Stimulated activated CD8-positive, alpha-beta memory T cell treated with anti-CD3 and anti-CD28 coated beads, Interleukin-12 subunit alpha, Interleukin-12 subunit beta, amount 100 ng/mL, for 1 hour (primary cell): Measurements from ENCODE around the gene DFFB.

Source experiments
- DNase-seq: peaks from one replicate; pipeline ENCODE4 v3.0.0-alpha.2; 2020; ENCODE audit warnings: low read depth

DFFB gene

DNA sequence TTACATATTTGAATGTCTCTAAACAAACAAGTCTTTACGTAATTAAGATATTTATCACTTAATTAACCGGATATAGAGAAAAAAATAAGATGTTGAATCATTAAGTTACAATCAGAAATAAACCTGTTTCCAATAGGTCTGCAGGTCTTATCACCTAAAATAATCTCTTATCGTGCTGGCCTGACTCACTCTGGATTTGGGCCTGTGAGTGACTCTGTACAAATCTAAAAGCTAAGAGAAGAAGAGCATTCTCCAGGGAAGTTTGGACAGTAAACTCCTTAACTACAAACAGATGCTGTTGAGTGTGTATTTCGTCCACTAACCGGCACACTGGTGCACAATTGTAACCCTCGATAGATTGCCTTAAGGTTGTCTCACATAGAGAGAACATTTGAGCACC, 25.6 kb upstream of the DFFB start:
- no peak for DNase-seq

DNA sequence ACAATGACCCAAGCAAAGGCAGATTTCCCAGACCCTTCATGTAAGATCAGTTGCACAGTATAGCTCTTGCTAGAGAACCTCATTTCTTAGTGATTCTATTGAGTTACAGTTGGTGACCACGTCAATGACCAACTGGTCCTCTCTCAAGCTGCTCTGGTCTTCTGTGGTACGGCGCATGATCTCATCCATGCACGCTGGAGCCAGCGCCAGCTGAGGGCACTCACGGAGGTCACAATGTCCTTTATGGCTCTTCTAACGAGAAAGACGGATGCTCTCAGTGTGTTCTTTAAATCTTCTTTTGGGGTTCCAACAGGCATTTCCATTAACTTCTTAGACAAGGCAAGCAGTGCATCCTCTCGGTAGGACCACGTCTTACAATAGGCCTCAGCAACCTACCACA, 22.6 kb upstream of the DFFB start:
- DNase-seq, result no peak

DNA sequence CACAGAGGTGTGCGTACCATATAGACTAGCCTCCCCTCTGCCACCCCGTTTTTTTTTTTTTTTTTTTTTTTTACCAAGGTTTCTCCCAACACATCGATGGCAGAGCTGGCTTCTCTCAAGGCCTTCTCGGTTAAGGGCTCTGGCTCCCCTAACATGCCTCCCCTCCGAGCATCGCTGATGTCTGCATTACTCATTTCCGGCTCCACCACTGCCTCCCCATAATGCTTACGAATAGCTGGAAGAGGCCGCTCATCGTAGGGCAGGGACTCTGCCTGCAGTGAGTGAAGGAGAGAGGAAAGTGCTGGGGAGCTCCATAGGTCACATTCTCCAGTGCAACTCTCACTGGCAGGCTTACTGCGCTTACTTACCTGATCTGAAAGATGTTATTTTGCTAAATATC, 20.9 kb upstream of the DFFB start:
- no peak for DNase-seq

DNA sequence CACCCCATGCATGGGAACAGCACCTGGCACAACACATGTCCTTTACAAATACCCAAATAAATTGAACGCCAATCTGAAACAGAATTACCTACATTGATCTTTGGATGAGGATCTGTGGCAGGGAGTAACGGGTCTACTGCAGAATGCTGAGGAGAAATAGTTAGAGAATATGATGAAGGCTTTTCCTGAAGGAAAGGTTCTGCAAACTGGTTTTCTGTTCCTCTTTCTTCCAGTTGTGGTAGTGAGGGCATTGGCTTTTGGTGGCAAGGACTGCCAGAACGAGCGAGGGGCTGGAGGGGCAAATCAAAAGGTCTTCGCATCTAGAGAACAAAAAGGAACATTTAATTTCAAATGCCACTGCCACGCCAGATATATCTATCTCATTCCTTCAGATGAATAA, 20.1 kb upstream of the DFFB start:
- no peak for DNase-seq

DNA sequence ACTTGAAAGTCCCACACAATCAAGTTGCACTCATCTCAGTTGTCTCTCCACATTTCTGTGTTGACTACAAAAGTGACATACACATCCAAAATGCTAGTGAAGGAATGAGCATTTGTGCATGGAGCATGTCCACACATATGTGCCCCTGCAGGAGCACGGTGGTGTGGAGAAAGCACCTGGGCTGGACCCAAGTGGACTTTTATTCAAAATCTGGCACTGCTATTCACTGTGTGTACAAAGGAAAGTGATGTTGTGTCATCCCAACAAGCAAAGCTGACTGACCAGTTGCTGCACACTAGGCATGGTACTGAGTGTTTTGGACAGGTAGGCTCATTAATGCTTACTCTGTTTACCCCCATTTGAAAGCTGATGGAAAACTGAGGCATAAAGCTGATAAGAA, 19.6 kb upstream of the DFFB start:
- DNase-seq, result no peak

DNA sequence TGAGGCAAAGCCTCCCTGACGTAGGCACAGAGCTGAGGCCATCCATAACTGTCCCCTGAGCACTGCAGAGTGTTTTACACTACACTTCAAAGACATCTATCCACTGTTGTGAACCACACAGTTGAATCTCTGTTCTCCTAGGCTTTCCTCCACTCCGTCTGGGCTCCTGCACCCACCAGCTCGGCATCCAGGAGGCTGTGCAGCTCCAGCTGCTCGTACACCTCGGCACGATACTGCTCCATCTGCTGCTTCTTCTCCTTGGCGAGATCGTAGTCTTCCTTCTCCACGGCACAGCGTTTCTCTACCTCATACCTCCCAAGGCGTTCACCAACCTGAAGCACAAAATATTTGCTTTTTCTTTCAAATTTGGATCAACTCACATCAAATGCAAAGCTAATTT, 18.5 kb upstream of the DFFB start:
- DNase-seq, result no peak

DNA sequence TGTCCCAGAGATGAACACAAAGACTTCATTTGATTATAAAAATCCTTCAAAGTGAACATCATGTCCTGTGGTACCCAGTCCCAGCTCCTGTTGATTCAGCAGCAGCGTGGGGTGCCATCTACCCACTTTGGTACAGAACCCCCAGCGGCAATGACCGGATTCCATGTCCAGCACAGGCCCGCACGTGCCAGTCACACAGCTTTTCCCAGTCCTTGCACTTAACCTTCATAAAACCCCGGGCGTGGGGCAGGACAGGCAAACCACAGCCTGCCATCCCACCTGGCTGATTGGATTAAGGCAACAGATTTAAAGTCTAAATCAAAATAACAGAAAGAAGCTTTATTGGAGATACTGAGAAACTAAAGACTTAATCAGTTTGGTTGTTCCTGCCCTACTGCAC, 15.8 kb upstream of the DFFB start:
- no peak for DNase-seq

DNA sequence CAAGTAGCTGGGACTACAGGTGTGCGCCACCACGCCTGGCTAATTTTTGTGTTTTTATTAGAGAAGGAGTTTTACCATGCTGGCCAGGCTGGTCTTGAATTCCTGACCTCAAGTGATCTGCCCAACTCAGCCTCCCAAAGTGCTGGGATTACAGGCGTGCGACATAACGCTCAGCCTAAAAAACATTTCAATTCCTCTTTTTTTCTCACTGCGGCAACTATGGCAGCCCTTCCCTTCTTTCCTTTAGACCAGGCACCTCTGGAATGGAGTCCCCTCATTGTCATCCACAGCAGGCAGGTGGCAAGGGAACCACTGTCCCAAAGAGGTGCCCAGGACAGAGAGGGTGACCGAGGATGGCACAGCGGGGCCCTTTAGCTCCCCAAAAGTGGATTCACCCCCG, 14.4 kb upstream of the DFFB start:
- DNase-seq, result no peak

DNA sequence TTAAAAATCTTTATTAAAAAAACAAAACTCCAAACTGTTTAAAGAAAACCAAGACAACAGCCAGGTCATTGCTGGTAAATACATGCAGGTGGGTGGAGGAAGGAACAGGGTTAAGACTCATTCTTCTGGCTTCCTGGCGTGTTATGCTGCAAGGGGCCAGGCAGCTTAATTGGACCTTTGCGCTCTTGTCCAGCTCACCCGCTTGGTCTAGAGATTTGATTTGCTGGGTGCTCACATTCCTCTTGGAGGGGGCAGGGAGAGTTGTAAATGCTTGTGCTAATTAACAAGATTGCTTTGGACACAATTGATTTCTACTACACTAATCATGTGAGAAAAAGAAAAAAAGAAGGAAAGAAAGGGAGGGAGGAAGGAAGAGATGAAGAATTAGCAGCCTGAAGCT, 10.7 kb upstream of the DFFB start:
- no peak for DNase-seq

DNA sequence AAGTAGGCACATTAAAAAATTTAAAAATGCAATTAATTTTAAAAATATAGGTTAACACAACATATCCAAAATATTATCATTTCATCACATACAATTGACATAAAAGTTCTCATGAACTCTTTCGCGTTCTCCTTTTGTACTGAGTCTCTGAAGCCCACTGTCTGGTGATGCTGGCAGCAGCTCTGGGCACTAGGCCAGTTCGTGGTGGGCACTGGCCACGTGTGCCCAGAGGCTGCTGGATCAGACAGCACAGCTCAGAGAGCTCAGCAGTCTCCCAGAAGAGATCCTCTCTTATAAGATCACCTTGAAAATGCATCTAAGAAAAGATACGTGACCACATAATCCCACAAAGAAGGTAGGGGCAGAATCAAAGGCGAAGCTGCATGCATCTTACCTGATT, 10.2 kb upstream of the DFFB start:
- no peak for DNase-seq

DNA sequence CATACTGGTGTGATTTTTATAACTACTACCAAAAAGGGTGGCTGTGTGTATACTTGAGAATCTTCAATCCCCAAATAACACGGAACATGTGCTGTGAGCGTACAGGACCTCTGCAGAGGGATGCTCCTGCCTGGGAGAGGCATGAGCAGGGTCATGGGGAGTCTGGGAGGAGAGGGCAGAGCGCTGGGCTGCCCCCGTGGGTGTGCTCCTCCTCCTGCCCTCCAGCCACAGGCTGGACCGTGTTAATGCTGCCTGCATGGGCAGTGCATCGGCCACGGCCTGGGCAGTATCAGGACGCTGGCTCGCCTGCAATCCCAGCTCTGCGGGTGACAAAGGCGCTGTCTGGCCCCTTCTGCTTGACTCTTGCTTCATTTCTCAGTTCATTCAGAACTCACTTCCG, 6.4 kb upstream of the DFFB start:
- no peak for DNase-seq

DNA sequence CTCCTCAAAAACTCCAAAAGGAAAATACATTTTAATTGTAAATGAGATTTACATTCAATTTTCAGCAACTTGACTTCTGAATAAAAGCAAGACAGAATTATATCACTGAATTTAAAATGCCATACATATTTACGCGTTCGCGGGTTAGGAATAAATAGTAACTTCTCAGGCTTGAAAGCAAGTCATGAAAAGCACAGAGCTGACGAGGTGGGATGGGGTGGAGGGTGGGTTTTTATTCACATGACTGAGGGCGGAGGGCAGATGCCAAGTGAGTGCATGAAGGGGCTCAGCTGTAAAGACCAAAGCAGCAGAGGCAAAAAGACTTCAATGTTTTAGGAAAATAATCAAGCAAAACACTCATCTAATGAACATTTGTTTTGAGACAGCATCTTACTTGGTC, 6.0 kb upstream of the DFFB start:
- DNase-seq, result no peak

DNA sequence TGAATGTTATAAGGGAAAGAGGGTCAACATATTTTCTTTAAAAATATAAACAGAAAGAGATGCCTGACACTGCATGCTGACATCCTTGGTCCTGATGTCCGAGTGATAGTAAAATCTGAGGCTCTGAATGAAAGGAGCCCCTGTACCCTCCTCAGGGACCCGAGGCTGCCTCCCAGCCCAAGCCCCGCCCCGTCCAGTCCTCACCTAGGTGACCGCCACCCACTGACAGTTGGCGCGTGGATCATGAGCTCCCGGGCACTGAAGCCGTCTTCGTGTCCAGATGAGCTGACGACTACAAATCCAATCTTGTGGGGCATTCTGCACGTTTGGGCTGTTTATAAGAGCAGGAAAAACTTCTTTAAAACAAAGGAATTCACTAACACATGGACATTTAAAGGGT, 5.2 kb upstream of the DFFB start:
- DNase-seq, result no peak

DNA sequence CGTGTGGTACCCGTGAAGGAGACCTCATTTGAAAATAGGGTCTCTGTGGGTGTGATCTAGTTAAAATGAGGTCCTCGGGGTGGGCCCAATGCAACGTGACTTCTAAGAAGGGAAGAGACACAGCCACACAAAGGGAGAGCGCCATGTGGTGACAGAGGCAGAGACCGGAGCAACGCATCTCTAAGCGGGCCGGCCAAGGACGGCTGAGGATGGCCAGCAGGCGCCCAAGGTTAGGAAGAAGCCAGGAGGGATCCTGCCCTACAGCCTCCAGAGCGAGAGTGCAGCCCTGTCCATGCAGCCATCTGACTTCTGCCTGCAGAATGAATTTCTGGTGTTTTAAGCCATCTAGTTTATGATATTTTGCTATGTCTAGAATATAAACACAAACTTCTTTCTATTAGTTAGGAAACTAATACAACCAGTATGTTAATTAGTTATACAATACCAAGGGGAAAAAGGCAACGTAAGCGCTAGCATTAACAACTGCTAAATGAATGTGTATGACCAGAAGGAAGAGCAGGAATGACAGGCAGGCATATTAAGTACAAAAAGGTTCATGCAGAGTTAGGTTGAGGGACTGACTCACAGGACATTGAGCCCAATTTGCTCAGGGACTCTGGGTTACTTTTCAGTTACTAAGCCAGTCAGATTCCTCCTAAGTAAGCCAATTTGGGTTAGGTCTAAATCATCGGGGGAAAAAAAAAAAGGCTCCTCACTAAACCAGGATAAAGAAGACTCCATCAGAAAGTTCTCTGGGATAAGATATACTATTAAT, 4.4 kb upstream of the DFFB start:
- no peak for DNase-seq

DNA sequence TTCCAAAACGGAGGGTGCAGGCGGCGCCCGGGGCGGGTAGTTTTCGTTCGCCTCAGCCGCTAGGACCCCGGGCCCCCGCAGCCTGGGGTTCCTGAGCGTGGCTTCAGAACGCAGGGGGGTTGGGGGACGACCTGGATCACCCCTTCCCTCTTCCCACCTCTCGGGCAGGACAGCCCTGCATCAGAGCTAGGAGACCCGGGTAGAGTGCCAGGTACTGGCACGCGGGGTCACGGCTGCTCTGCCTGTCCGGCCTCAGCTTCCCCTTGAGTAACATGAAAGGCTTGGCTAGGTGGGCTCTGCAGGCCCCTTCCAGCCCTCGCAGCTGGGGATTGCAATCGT, 484 bp downstream of the DFFB start:
- DNase-seq, result no peak

DNA sequence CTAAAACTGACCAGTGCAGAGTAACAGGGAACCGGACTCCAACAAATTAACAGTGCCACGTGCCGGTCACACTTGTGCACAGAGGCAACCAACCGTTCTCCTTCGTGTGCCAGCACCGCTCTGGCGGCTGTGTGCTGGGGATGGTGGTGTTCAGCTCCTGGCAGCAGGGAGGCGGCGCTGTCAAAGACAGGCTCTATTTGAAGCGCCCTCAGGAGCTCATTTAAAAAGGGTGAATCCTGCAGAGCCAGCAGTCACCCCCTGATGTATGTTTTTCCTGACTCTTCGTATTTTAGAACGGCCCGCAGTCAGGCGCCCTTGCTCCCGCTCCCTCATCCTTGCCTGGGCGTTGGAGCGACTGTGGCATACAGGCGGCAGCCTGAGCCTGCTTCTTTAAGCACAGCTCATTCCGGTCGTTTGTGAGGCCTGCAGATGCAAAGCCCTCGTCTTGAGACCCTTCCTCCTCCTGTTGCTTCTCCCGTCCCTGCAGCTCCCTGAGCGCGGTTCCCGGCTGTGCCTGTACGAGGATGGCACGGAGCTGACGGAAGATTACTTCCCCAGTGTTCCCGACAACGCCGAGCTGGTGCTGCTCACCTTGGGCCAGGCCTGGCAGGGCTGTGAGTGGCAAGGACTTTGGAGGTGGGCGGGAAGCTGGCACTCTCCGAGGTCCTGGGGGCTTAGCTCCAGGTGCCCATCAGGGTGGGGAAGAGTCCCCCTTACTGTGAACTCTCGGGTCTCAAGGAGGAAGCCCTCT, 1.1 kb downstream of the DFFB start:
- no peak for DNase-seq

DNA sequence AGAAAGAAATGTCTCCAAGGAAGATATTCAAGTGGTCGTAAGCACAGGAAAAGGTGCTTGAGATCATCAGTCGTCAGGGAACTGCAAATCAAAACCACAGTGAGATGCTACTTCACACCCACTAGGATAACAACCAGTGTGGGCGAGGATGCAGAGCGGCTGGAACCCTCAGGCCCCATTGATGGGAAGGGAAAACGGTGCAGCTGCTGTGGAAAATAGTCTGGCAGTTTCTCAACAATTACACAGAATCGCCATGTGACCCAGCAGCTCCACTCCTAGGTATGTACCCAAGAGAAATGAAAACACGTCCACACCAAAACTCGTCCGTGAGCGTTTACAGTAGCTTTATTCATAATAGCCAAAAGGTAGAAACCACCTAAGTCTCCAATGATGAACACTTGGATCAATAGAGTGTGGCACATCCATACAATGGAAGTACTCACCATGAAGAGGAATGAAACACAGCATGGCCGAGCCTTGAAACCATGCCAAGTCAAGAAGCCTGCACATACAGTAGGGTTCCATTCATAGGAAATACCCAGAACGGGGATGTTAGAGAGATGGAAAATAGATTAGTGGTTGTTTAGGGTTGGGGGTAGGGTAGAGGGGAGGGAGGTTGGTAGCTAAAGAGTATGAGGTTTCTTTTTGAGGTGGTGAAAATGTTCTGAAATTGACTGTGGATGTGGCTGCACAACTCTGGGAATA, 6.1 kb downstream of the DFFB start:
- DNase-seq, result no peak

DNA sequence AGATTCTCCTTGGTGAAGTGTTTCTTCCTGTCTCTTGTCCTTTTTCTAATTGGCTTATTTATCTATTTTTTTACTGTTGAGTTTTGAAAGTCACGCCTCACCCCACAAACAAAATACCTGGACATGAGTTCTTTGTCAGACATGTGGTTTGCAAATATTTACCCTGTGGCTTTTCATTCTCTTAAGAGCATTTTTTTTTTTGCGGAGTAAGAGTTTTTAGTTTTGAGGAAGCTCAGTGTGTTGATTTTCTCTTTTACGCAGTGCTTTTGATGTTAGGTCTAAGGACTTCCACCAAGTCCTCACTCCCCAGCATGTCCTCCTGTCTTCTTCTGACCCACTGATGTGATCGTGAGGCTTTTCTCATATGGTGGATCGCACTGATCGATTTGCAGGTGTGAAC, 7.6 kb downstream of the DFFB start:
- DNase-seq, result no peak

DNA sequence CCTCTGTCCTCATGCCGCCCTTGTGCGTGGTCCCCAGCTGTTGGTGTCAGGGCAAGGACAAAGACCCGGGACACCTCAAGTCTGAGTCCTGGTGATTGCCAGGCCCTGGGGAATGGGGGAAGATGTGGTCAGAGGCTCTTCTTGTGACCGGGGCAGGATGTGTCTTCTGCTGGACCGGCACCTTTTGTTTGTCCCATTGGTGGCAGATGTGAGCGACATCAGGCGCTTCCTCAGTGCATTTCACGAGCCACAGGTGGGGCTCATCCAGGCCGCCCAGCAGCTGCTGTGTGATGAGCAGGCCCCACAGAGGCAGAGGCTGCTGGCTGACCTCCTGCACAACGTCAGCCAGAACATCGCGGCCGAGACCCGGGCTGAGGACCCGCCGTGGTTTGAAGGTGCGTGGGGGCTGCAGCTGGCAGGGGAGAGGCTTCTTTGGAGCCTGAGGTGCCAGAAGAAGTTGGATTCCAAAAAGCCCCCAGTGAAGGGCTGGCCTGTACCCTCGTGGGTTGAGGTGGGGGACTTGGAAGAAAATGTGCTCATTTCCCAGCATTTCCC, 8.4 kb downstream of the DFFB start:
- DNase-seq, result no peak

DNA sequence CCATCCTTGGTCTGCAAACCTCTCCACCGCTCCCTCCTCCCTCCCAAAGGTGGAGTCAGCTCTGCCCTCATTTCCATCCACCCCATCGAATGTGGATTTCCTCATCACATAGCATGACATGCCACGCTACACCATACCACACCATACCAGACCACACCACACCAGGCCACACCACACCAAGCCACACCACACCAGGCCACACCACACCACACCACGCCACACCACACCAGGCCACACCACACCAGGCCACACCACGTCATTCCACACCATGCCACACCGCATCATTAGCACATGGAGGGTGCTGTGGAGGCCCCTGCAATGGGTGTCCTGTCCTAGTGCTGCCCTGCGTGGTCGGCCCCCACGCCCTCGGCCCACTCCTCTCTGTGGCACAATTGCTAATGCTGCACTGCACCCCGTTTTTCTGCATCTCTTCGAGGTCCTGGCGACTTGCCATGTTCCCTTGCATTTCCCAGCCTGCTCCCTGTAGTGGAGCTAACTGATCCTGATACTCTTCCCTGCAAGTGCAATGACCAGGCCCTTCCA, 11.3 kb downstream of the DFFB start:
- no peak for DNase-seq

DNA sequence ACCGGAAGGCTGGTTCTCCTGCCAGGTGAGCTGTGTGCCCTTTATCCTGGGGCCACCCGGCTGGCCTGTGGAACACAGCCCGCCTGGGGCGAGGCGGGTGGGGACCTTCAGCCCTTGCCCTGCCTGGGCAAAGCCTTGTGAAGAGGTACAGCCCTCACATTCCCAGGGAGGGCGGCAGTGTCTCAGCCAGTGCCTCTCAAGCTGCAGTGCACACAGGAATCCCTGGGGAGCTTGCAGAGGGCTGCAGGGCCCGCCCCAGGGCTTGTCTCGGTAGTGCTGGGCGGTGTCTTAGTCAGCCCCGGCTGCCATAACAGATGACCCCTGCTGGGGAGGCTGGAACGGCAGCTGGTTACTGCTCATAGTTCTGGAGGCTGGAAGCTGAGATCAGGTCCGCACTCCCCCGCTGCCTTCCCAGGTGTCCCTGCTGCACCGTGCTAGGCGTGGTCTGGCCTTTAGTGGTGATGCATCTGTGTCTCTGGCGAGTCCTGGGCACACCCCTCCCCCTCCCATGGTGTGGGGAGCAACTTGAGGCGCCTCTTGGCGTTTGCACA, 12.6 kb downstream of the DFFB start:
- DNase-seq, result no peak

DNA sequence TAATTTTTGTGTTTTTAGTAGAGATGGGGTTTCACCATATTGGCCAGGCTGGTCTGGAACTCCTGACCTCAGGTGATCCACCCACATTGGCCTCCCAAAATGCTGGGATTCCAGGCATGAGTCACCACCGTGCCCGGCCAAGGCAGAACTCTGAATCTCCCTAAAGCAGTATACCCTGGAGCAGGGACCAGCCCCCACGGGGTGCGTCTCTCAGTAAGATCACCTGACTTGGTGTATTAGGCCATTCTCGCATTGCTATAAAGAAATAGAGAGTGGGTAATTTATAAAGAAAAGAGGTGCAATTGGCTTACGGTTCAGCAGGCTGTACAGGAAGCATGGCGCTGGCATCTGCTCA, 14.2 kb downstream of the DFFB start:
- no peak for DNase-seq

DNA sequence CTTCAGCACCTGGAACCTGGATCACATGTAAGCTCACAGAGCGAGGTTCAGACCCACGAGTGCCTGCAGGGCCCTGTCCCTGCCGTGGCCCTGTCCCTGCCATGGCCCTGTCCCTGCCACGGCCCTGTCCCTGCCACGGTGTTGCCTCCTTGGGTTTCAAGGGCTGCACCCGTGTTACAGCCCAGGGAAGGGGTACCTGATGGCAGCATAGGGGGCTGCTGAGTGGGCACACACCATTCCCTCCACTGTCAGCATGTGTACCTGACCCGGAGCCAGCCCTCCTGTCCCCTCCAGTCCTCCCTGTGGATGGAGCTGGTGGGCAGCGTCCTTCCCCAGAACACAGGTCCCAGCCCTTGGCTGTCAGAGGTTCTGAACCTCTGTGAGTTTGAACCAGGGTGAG, 15.3 kb downstream of the DFFB start:
- no peak for DNase-seq
